ENCODE data around the gene NEO1.

The NEO1 gene

DNA sequence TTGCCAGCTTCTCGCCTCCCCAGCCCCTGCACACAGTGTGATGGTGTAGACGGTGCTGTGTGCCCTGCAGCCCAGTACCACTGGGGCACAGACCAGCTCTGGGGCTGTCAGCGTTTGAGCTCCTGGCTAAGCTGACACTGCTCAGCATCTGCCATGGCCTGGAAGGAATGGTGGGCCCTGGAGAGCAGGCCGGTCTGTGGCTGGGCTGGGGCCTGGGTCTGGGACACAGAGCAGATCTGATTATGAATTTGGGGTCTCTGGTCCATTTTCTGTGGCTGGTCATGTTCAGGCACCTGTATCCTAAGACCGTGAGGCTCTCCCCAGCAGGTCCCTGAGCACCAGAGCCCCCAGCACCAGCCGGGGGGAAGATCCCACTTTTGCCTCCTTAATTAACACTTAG lies 281.8 kb downstream of the NEO1 start:
- DNase-seq: no peak

DNA sequence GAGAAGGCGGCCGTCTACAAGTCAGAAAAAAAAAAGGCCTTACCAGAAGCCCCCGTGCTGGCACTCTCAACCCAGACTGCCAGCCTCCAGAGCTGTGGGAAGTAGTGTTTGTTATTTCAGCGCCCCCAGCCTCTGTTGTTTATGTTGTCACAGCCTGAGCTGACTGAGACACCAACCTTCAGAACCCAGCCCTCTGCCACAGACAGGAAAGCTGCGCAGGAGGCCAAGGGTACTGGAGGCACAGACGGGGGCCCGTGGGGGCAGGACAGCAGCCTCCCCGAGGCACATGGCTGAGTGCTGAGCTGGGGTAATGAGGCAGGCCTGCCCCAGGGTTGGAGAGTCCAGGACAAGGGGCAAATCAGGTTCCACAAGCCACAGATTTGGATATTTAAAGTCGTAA lies 282.8 kb downstream of the NEO1 start:
- DNase-seq: no peak

DNA sequence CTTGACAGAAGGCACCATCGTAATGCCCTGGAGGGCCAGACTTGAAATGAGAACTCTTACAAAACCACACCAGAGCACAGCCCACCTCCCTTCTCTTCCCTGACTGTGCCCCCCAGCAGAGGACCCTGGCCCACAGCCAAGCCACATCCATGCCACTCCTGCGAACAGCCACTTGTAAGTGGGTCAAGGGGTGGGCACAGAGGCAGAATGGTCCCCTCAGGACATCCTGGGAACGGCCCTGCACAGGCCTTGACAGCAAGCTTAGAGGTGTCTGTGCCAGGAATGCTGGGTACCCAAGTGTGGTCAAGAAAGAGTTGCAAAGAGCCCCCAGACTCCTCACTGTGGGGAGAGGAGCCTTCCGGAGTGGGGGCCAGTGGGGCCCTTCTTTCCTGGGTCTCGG lies 283.2 kb downstream of the NEO1 start:
- DNase-seq: no peak

DNA sequence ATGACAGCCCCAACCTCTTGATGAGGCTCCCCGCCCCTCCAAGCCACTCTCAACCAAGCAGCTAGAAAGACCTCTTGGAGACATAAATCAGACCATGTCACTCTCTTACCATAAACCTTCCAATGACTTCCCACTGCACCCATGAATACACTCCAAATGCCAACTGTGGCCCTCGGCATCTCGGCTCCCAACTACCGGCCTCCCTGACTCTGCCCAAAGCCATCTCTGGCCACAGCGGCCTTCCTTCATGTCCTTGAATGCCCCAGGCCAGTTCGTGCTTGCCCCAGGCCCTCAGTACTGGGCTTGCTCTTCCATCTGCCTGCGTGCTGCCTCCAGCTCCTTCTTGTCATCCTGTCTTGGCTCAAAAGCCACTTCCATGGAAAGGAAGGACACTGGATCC lies 284.5 kb downstream of the NEO1 start:
- DNase-seq: no peak

DNA sequence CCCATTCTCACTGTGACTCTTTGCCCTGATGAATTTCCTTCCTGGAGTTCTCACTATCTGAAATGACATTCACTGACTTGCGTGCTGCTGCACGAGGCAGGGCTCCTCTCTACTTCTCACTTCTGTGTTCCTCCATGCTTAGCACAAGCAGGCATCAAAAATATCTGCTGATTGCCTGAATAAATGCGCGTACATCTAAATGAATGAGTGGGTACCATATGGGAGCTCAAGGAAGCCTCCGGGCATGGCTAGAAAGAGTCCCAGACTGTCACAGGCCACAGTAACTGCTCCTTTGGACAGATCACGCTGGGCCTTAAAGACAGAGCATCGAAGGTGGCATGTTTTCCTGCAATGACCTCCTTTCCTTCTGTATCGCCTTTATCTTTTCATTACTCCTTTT lies 284.9 kb downstream of the NEO1 start:
- DNase-seq: no peak

DNA sequence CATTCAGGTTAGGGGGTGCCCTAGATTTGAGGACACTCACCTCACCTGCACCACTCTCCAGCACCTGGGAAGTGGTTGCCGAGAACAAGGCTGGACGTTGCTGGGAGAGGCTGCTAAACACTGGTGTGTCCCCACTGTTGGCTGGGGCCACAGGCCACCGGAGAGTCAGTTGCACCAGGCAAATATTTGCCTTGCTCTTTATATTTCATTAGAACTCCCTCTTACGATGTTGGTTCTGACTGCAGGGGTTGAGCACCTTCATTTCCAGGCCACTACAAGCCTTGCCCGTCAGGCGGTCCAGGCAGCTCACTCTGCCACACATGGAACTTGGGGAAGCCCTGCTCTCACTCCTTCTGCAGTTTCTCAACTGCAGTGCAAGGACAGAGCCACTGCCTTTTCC lies 285.8 kb downstream of the NEO1 start:
- no peak for DNase-seq

DNA sequence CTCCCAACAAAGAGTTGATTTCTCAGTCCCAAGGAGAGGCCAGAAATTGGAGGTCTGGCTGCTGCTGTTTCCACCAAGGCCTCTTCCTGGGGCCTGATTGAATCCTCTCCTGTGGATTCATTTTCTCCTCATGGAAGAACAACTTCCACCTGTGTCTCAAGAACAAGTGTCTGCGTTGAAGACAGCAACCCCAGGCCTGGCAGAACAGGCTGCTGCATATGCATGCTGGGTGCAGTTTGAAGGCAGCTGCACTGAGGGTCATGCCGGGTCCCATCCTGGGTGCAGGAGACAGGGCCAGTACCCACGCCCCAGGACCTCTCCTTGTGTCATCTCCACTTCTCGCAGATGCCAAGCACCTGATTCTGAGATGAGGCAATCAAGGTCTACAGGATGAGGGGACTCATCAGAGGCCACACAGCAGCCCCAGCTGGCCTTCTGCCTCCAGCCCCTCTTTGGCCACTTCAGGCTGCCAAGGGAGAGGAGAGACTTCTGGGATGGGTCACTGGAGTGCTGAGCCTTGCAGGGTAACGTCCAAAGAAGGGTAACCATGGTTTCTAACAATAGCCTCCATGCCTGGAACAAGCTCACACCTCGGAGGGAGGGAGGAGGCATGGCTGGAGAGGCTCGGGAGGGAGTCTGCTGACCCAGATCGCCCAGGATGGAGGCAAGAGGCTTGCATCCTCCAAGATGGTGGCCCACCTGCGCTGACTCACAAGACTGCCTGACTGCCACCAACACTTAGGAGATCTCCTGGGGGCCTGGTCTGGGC lies 286.5 kb downstream of the NEO1 start:
- DNase-seq: no peak

DNA sequence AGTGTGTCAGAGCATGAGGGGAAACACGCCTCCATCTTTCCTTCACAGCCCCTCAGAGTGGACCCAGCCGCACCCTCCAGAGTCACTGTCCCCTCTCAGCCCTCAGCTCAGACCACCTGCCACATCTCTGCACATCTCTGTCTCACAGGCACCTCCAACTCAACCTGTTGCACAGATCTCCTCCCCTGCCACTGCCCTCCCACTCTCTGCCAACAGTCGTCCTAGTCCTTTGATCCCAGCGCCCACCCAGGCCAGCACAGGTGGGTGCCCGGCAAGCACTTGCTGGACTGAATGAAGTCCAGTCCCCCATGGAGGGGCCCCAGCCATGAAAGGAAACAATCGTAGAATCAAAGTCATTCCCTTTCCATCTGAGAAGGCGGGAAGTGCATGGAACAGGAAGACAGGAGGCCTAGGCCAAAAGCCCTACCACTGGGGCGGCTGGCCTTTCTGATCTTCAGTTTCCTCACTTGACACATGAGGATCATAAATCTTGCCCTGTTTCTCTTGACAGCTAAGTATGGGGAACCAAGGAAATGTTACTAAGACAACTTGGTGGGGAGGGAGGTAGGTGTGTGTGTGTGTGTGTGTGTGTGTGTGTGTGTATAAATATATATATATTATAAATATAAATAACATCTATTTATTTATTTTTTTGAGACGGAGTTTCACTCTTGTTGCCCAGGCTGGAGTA lies 288.4 kb downstream of the NEO1 start:
- DNase-seq: no peak

DNA sequence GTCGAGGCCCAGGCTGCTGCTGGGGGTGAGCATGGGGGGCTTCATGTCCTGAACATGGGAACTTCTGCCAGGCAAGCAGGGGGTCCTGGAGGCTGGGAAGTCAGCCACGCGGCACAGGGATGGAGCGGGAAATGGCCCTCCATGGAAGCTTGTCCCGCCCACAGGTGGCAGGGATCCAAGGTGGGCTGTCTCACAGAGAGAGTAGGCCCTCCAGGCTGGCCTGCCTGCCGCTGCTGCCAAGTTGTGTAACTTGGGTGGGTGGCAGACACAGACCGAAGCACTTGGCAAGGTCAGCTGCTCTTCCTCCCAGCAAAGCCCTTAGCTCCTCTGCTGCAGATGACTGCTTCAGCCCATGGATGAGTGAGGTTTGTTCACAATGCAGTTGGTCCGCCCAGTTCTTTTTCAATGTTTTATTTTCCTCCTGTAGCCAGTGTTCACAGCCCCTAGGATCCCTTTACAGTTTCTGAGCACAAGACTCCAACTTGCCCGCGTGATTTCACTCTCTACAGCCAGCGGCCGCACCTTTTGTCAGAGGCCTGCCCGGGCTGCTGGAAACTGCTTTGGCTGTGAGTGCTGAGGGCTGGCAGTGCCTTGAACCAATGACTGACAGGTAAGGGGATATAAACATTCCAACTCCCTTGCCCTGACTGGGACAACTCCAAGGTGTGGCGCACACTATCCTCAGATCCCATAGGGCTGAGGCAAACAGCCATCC lies 289.8 kb downstream of the NEO1 start:
- DNase-seq: no peak

DNA sequence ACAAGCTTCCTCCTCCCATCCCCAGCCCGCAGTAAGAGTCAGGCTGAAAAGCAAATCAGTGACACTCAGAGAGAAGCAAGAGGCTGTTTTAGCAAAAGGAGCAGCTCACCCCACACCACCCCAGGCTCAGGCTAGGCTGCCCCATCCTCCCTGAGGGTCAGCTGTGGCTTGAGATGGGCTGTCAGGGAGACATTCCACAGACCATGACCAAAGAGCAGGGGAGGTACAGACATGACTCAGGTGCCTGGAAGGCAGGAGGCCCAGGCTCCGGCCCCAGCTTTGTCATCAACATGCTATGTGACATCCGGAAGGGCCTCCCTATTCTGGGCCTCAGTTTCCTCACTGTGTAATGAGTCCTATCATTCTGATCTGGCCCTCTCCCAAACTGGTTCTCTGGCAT lies 291.8 kb downstream of the NEO1 start:
- DNase-seq: no peak

DNA sequence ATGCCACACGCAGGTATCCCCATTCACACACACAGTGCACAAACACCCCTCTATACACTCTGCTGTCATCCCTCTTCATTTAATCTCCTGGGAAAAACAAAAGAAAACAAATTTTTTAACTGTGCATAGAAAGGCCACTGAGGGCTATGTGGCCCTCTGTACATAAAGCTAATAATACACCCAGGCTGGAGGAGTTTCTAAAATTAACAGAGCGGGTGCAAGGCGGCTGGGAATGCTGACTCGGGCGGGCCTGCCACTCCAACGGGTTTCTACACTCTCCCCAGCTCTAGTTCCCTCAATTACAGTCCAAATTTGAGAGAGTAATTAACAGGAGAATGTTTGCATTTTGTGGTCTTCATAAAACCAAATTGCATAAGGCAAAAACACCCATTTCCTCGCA lies 293.4 kb downstream of the NEO1 start:
- no peak for DNase-seq

DNA sequence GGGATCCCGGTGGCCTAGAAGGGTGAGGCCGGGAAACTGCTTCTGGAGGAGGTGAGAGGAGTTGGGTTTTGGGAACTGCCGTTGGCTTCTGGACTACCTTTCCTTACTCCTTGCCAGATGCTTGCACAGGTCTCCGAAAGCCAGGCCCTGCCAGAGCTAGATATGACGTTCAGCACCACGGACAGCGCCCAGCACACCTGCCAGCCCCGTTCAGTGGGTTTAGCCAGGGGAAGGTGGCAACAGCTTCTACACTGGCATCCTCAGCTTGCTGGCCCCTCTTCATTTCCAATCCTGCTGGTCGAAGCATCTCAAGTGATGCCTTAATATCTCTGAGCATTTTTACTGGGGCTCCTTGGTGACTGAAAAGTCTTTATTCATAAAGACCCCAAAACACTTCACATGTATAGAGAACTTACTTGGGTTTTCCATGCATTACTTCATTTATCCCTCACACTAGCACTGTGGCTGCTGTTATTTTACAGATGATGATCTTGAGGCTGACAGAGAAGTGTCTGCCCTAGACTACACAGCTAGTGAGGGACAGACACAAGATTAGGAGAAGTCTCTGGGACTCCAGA lies 294.6 kb downstream of the NEO1 start:
- DNase-seq: peak; percentile 36

DNA sequence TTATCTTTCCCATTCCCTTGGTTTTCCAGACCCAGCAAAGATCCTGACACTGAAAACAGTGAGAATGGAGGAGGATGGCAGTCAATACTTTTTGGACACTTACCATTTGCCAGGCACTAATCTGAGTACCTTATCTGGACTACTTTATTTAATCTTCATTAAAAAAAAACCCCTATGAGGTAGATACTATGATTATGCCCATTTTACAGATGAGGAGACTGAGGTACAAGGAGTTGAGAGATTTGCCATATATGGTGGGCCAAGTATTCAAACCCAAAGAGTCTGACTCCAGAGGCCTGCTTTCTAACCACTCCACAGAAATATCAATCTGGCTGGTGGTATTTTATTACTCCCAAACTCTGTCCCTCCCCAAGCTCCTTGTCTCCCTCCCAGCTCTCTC lies 296.9 kb downstream of the NEO1 start:
- DNase-seq: no peak

DNA sequence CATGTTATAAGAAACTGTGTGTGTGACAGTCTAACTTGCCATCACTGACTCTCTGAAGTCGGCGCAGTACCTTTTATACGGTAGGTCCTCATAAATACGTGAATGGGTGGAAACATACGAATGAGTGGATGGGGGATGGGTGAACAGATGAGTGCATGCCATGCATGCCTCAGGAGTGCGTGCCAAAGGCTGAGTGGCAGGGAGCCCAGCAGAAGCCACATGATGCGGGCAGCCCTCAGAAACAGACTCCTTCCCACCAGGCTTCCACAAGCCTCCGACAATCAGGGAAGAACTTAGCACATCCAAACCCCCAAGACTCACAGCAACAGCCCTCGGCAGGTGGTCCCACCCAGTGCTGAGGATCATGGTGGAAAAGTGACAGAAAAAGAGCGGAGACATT lies 299.8 kb downstream of the NEO1 start:
- no peak for DNase-seq

DNA sequence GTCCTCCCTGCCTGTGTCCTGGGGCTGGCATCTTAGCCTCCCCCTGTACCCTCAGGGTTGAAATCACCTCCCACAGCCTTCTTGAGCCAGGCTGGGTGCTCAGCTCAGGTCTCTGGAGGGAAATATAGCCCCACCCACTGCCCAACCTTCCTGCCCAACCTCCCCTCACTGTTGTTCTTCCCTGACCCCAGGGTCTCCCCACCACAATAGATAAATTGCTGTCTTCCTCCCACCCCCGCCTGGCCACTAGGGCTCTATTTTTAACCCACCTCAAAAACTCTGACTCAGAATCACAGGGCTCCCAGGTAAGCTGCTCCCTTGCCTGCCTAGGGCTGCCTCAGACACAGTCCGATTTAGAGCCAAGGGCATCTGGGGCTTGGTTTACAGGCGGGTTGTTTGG lies 301.5 kb downstream of the NEO1 start:
- no peak for DNase-seq

DNA sequence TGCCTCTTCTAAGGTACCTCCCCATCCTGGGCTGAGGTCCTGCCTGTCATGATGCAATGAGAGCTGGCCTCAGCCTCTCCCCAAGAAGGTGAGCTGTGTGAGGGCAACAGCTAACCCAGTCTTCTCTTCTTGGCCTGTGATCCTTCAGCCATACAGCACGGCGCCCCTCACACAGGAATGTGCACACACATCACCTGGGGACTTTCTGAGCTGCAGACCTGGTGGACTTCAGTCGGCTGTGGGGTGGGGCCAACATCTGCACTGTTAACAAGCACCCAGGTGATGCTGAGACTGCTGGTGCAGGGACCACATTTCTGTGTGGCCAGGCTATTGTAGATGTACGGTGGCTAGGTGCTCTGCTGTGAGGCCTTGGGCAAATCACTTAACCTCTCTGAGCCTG lies 302.0 kb downstream of the NEO1 start:
- no peak for DNase-seq
